ENCODE data around the gene XRCC4. TPM values are rescaled to one million over a fixed set of nuclear protein-coding genes. Genes with fewer than 3 reads are reported as not detected.
"Not testable (repeated sequence)": the region's sequence is repeated elsewhere in the genome, so short reads cannot be mapped to it uniquely, and the experiment has no call there.

The XRCC4 gene
- total RNA-seq, 1 donor from 2014 or later, result 6.5 TPM

GRCh38 chr5:83118471-83118870, 41.1 kb downstream of the XRCC4 start:
- DNase-seq, result no peak

GRCh38 chr5:83118976-83119375, 41.6 kb downstream of the XRCC4 start:
- no peak for DNase-seq

DNA sequence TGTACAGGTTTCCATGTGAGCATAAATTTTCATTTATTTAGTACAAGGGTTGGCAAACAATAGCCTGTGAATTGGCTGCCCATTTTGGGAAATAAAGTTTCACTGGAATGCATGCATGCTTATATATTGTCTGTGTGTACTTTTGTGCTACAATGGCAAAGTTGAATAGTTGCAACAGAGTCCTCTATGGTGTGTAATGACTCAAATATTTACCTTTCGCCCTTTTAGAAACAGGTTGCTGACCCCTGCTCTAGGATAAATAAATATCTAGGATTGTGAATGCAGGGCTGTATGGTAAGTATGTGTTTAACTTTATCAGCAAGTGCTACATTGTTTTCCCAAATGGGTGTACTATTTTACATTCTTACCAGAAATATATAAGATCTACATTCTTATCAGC, 47.2 kb downstream of the XRCC4 start:
- DNase-seq, result no peak

DNA sequence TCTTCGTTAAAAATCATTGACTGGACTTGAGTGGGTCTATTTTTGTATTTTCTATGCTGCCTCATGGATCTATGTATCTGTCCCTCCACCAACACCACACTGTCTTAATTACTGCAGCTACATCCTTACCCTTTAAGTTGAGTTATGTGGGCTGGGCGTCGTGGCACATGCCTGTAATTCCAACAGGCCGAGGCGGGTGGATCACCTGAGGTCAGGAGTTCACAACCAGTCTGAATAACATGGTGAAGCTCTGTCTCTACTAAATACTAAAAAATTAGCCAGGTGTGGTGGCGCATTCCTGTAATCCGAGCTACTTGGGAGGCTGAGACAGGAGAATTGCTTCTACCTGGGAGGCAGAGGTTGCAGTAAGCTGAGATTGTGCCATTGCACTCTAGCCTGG, 48.2 kb downstream of the XRCC4 start:
- no peak for DNase-seq

- no peak for DNase-seq
Measured at GRCh38 chr5:83126501-83126900, 49.2 kb downstream of the XRCC4 start.

GRCh38 chr5:83133797-83134196, 56.5 kb downstream of the XRCC4 start:
- no peak for DNase-seq

GRCh38 chr5:83142526-83142925, 65.2 kb downstream of the XRCC4 start:
- no peak for DNase-seq

- no peak for DNase-seq
Measured at GRCh38 chr5:83145241-83145640, 67.9 kb downstream of the XRCC4 start.

DNA sequence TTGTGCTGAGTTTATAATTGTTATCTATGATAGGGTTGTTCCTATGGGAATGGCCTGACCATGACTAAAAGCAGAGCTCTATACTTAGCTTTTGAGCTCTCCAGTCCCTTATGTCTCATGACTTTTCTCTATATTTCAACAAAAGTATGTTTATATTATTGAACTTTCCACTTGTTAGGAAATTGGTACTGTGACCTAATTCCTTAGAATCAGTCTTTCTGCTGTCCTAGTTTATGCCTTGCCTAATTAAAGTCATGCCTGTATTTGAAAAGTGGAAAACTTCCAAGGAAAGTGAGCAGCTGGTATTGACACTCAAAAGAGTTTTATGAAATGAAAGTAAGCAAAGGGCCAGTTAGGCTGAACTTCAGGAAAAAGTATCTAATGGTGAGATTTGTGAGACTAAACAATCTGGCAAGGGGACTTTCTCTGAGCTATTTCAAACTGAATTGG, 68.6 kb downstream of the XRCC4 start:
- no peak for DNase-seq

GRCh38 chr5:83146441-83146840, 69.1 kb downstream of the XRCC4 start:
- no peak for DNase-seq

- no peak for DNase-seq
Measured at GRCh38 chr5:83147593-83147992, 70.2 kb downstream of the XRCC4 start.

GRCh38 chr5:83148370-83148769, 71.0 kb downstream of the XRCC4 start:
- DNase-seq, result no peak

GRCh38 chr5:83149671-83150070, 72.3 kb downstream of the XRCC4 start:
- no peak for DNase-seq

GRCh38 chr5:83151821-83152220, 74.5 kb downstream of the XRCC4 start:
- no peak for DNase-seq

DNA sequence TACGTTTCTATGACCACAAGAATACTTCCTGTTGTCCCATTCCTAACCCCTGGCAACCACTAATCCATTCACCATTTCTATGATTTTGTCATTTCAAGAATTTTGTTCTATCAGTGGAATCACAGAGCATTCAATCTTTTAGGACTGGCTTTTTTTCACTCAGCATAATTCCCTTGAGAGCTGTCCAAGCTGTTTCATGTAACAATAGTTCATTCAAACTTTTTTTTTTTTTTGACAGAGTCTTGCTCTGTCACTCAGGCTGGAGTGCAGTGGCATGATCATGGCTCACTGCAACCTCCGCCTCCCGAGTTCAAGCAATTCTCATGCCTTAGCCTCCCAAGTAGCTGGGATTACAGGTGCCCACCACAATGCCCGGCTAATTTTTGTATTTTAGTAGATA, 75.6 kb downstream of the XRCC4 start:
- DNase-seq, result not testable (repeated sequence)

- no peak for DNase-seq
Measured at GRCh38 chr5:83156001-83156400, 78.7 kb downstream of the XRCC4 start.

- DNase-seq, result no peak
Measured at GRCh38 chr5:83157163-83157562, 79.8 kb downstream of the XRCC4 start.

DNA sequence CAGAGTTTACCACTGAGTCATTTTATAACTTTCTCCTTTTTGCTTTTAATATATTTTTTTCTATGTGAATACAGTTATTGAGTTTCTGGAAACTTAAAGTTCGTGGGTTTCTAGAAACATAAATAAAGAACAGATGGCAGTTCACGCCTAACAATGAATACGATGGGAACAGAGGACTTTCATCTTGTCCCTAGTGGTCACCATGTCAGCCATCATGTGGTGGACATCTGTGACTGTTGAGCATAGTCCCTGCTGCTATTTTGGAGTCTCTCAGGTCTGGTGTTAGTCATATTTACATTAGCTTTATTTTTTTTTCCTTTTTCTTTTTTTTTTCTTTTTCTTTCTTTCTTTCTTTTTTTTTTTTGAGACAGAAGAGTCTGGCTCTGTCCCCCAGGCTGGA, 85.3 kb downstream of the XRCC4 start:
- DNase-seq, result no peak

DNA sequence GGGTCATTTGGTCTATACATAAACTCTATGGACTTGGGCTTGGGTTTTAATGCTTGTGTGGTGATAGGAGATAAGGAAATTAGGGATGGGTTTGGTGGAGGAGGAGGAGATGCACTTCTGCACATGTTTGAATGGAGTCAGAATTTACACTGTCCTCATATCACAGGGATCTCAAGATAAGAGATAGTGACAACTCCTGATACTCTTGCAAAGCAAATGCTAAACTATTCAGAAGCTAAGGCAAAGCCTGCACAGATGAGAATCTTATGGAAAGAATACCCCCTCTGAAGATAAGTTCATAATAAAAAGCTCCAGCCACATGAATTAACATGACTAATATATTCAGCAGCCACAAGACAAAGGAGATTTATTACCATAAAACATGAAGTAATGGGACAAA, 90.2 kb downstream of the XRCC4 start:
- DNase-seq, result no peak

GRCh38 chr5:83169571-83170337, 92.4 kb downstream of the XRCC4 start:
- no peak for DNase-seq

DNA sequence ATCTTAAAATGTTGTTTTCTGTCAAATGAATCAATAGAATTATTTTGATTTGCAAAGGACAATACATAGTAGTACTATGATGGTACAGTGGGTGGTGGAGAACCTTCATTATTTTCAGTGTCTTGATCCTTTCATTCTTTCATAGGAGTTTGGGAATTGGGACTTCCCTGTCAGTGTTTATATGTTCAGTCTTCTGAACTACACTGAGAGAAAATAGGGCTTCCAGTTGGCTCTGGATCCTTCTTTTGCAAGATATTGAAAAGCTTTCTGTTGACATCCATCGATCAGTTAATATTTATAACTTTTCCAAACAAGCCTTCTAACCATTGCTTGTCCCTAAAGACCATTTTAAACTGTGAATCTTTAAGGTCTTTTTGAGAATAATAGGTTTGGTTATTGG, 94.7 kb downstream of the XRCC4 start:
- DNase-seq, result no peak

DNA sequence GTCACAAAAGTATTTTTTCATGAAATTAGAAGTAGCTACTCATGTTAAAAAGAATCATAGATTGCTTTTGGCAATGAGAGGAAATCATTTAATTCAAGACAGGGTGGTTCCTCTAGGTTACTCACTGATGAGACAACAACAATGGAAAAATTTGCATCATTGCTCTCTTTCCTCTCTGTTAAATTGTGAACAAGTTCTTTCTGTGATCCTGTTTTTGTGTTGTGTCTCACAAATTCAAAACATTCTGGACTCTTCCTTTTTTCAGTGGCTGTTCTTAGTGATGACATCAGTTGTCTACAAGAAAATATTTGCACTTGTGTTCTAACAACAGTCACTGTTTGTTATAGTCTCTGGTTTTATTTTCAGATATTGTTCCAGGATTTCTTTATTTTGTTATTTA, 95.3 kb downstream of the XRCC4 start:
- DNase-seq, result peak; percentile 38

DNA sequence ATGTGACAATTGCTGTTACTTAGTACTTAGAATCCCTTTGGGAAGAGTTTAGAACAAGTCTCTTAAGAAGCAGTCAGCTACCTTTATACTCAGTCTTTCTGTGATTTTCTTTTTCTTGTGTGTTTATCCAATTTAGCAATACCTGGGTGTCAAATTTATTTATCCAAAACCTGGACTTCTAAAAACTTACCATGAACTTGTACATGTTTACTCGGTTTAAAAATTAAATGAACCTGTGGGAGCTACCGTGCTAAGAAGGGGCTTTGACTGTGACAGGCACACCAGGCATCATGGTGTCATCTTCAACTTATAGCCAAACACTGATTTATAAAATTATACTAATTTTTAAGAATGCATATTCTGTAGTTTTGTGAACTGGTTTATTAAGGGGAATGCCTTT, 96.5 kb downstream of the XRCC4 start:
- no peak for DNase-seq

DNA sequence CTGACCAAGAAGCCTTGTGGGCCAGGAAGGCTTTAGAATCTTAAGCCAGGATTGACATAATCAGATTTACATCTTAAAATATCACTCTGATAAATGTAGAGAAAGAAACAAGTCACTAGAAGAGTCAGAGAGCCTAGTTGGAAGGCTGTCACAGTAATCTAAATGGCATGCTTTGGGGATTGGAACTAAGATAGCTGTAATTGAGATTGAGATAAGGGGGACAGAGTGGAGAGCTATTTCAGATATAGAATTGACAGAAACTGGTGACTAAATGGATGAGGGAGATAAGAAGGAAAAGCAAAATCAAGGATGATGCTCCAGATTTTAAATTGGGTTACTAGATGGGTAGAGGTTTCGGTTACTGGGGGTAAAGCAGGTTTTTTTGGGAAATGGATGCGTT, 100.5 kb downstream of the XRCC4 start:
- no peak for DNase-seq

DNA sequence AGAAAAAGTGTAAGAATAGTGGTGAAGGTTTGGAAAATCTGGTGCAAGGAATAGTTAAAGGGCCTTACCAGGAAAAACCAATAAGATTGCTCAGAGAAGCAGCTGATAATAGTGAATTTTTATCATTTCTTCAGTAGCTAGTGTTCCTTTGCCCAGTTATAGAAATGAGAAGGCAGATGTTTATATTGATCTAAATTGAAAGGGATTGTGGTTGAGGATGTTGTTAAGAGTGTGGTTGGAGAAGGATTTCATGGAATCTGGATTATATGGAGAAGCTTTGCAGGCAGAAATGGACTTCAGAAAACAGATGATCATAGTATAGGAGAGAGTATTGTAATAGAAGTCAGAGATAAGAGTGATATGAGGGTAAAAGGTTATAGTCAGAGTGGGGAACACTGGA, 102.6 kb downstream of the XRCC4 start:
- no peak for DNase-seq

Data from dermis blood vessel endothelial cell (primary cell).